ENCODE results near the gene ZNF582. TPM values are rescaled to one million over a fixed set of nuclear protein-coding genes. Genes with fewer than 3 reads are reported as not detected.
A peak's percentile ranks its signal among the peaks of the same experiment; 100 is the strongest.

ZNF582 gene
- 10.0 and 10.1 TPM in 2 replicates for total RNA-seq
- 7.7 TPM for total RNA-seq (2013)
- 3.8 and 4.8 TPM in 2 replicates for polyA plus RNA-seq
- polyA minus RNA-seq, result 3.3 and 3.4 TPM in 2 replicates

GRCh38 chr19:56393119-56394012, at the start of gene ZNF582:
ZNF582 (minus strand) TSS chr19:56393534; CDS start chr19:56391752, 1,782 bp downstream.
- no peak for TF ChIP-seq EZH2 (IDR thresholded peaks at IDR 0.05; ENCODE audit: borderline replicate concordance, insufficient read depth, low read depth, low read length, poor library complexity, severe bottlenecking)
- peak; percentile 88 for TF ChIP-seq CTCF (IDR thresholded peaks at IDR 0.05)
- peak within 1 kb of the TSS; percentile 79 for H3K4me2 ChIP-seq (replicated peaks; ENCODE audit: low read depth, low read length, poor library complexity, severe bottlenecking)
- WGBS (ENCODE audit: insufficient coverage), result 2% methylated on average over 69 of the region's 73 CpGs
- Mint-ChIP-seq H3K9me3 (ENCODE audit: insufficient read depth) (peaks cover 16% of the 10 kb centered on the region), H3K27me3 (no peaks in the 10 kb centered on the region), H3K4me1 (peaks cover 17% of the 10 kb centered on the region), H3K27ac (peak within 1 kb of the TSS; percentile 99), H3K4me3 (peak within 1 kb of the TSS; percentile 100)
- ChIA-PET CTCF (interaction anchor here (1.0 to 1.4 kb wide), 2 partner anchors 10 to 15 kb away, joined by 3 to 4 read pairs; partner anchors contain the start of gene ZNF583), POLR2A (interaction anchor here (0.6 to 2.4 kb wide), 3 partner anchors 11 to 791 kb away, joined by 4 to 19 read pairs (median 6); partner anchors contain the start of genes ZNF583 and ZNF71)
- H3K4me3 ChIP-seq (ENCODE audit: control extremely low read depth in 1 of 5, extremely low read depth in 1 of 5, insufficient read depth in 1 of 5, low read depth in 2 of 5, low read length in 4 of 5), result peak within 1 kb of the TSS; percentile 75 to 96 (median 82)
- intact Hi-C loops (cut with micrococcal nuclease), result loop anchor here (1.0 to 5.0 kb wide), 6 partner anchors 11 to 1044 kb away; partner anchors contain the start of genes ZNF583, ZNF667, ZNF749 and ZNF835
- no peaks in the 10 kb centered on the region for H3K27me3 ChIP-seq (replicated peaks in 1 of 4; ENCODE audit: control extremely low read depth in 1 of 4, control insufficient read depth in 3 of 4, insufficient read depth in 4 of 4, low read length in 3 of 4)
- peaks cover 12 to 18% of the 10 kb centered on the region in 2 experiments for H3K36me3 ChIP-seq (replicated peaks in 1 of 2; ENCODE audit: control extremely low read depth in 1 of 2, control insufficient read depth in 1 of 2, extremely low read depth in 1 of 2, insufficient read depth in 2 of 2, low read length in 1 of 2)
- H3K79me2 ChIP-seq (ENCODE audit: control insufficient read depth, insufficient read depth, low read length), result no peaks in the 10 kb centered on the region
- no peaks in the 10 kb centered on the region for H4K20me1 ChIP-seq (ENCODE audit: control insufficient read depth, insufficient read depth, low read length, poor library complexity, severe bottlenecking)
- peak within 1 kb of the TSS; percentile 92 for H2AFZ ChIP-seq (ENCODE audit: insufficient read depth, low read depth, low read length, poor library complexity, severe bottlenecking)
- peaks cover 0 to 41% (median 16%) of the 10 kb centered on the region in 3 donors for H3K9me3 ChIP-seq (ENCODE audit: control extremely low read depth in 1 of 3, control insufficient read depth in 2 of 3, insufficient read depth in 1 of 3, low read length in 2 of 3)
- peaks cover 4 to 8% of the 10 kb centered on the region in 2 donors for H3K4me1 ChIP-seq (ENCODE audit: control insufficient read depth in 2 of 2, insufficient read depth in 2 of 2, low read length in 2 of 2)
- H3K9ac ChIP-seq (ENCODE audit: low read length), result peak within 1 kb of the TSS; percentile 95
- ATAC-seq (ENCODE audit: low read depth) (peak; percentile 95), DNase-seq (peak; percentile 96)
- H3K27ac ChIP-seq (ENCODE audit: low read length in 2 of 2), result peak within 1 kb of the TSS; percentile 93 to 98

All from B cell (primary cell).